SK-N-SH (cell line): ENCODE data around the gene CR1L. TPM values are rescaled to one million over a fixed set of nuclear protein-coding genes. Genes with fewer than 3 reads are reported as not detected.

Experiments used
- CTCF ChIA-PET: fragments of 300-600, 350-600 bp; formaldehyde crosslinking; extraction: SDS; loops from one replicate; lab custom pipeline; 2021; lab: Yijun Ruan, JAX
- POLR2A ChIA-PET: fragments of 350-600 bp; sonication (Branson Sonifier 250); formaldehyde crosslinking; extraction: SDS; loops from one replicate; lab custom pipeline; 2020; ENCODE audit warnings: antibody characterized with exemption, inconsistent platforms; lab: Yijun Ruan, JAX
- DNase-seq: peaks from one replicate; pipeline ENCODE4 v3.0.0; 2012
- H2AFZ ChIP-seq: fragments of 200-600 bp; sonication (generic); 2 replicates; pipeline ENCODE4 v1.8.1; 2016; ENCODE audit warnings: antibody characterized with exemption, mild to moderate bottlenecking, low read depth
- H3F3A ChIP-seq: fragments of 200-600 bp; sonication (generic); replicated peaks from 2 replicates; pipeline ENCODE3; 2016; ENCODE audit warnings: antibody characterized with exemption, mild to moderate bottlenecking; ENCODE audit not compliant: insufficient read depth
- H3K27ac ChIP-seq, 2 experiments: fragments of 200-500 bp in 1 of 2; fragments of 200-600 bp in 1 of 2; sonication (Bioruptor generic) in 1 of 2; sonication (generic), shearing (Covaris generic) in 1 of 2; 2 replicates each; pipeline versions ENCODE4 v1.5.1 to v1.6.1; 2014 to 2016; ENCODE audit warnings: low read depth in 2 of 2, inconsistent platforms in 1 of 2, low read length in 1 of 2, mild to moderate bottlenecking in 1 of 2, mixed read lengths in 1 of 2
- H3K27me3 ChIP-seq: fragments of 200-600 bp; sonication (generic), shearing (Covaris generic); 2 replicates; pipeline ENCODE4 v1.6.1; 2016; ENCODE audit warnings: mixed run types; ENCODE audit not compliant: insufficient read depth
- H3K36me3 ChIP-seq, 2 experiments: fragments of 200-500 bp in 1 of 2; fragments of 200-600 bp in 1 of 2; sonication (Bioruptor generic) in 1 of 2; sonication (generic) in 1 of 2; replicated peaks in 1 of 2; 2 replicates each; pipeline versions ENCODE3 to v1.5.1; 2014 to 2016; ENCODE audit warnings: low read length in 1 of 2, mild to moderate bottlenecking in 1 of 2; ENCODE audit not compliant: insufficient read depth in 2 of 2, control insufficient read depth in 1 of 2
- H3K4me1 ChIP-seq, 2 experiments: fragments of 200-500 bp in 1 of 2; fragments of 200-600 bp in 1 of 2; sonication (Bioruptor generic) in 1 of 2; sonication (generic), shearing (Covaris generic) in 1 of 2; 2 replicates each; pipeline versions ENCODE4 v1.5.1 to v1.6.1; 2014 to 2016; ENCODE audit warnings: low read depth in 1 of 2, low read length in 1 of 2, mixed run types in 1 of 2; ENCODE audit not compliant: insufficient read depth in 2 of 2, control insufficient read depth in 1 of 2
- H3K4me2 ChIP-seq: fragments of 200-600 bp; sonication (generic), shearing (Covaris generic); 2 replicates; pipeline ENCODE4 v1.6.1; 2017; ENCODE audit warnings: mixed run types
- H3K4me3 ChIP-seq, 2 experiments: fragments of 200-500 bp in 1 of 2; fragments of 200-600 bp in 1 of 2; sonication (Bioruptor generic) in 1 of 2; sonication (generic), shearing (Covaris generic) in 1 of 2; 2 replicates each; pipeline versions ENCODE4 v1.5.1 to v1.8.1; 2014 to 2016; ENCODE audit warnings: low read depth in 2 of 2, inconsistent platforms in 1 of 2, low read length in 1 of 2, mild to moderate bottlenecking in 1 of 2, mixed read lengths in 1 of 2, moderate library complexity in 1 of 2
- H3K79me2 ChIP-seq: fragments of 200-600 bp; sonication (generic); 2 replicates; pipeline ENCODE4 v1.8.1; 2017; ENCODE audit warnings: mild to moderate bottlenecking; ENCODE audit not compliant: insufficient read depth
- H3K9ac ChIP-seq: fragments of 200-600 bp; sonication (generic); 2 replicates; pipeline ENCODE4 v1.6.1; 2017; ENCODE audit warnings: mixed run types
- H3K9me2 ChIP-seq: fragments of 200-600 bp; sonication (generic); 2 replicates; pipeline ENCODE4 v1.6.1; 2017; ENCODE audit warnings: mixed run types
- H3K9me3 ChIP-seq: fragments of 200-600 bp; sonication (generic); 2 replicates; pipeline ENCODE4 v1.6.1; 2017; ENCODE audit warnings: mixed run types, mild to moderate bottlenecking, moderate library complexity
- H4K20me1 ChIP-seq: fragments of 200-600 bp; sonication (generic); 2 replicates; pipeline ENCODE4 v1.6.1; 2017; ENCODE audit warnings: mild to moderate bottlenecking, mixed run types; ENCODE audit not compliant: insufficient read depth
- CHD2 ChIP-seq: fragments of 150-350 bp; IDR thresholded peaks from 2 replicates; pipeline ENCODE4 v1.6.1; 2018; ENCODE audit warnings: low read length; ENCODE audit not compliant: partially characterized antibody
- EP300 ChIP-seq, 2 experiments: IDR thresholded peaks; 2 replicates each; pipeline versions ENCODE4 v1.4.0 to v1.6.1; 2012; ENCODE audit warnings: borderline replicate concordance in 1 of 2, low read depth in 1 of 2, low read length in 1 of 2
- EZH2phosphoT487 ChIP-seq: fragments of 200-600 bp; sonication (generic); IDR thresholded peaks from 2 replicates; pipeline ENCODE4 v1.6.1; 2017; ENCODE audit warnings: low read depth, mixed run types, mild to moderate bottlenecking, antibody characterized with exemption, moderate library complexity, borderline replicate concordance
- FOSL2 ChIP-seq: IDR thresholded peaks from 2 replicates; pipeline ENCODE4 v1.4.0; 2012; ENCODE audit warnings: low read depth, mild to moderate bottlenecking, moderate library complexity, borderline replicate concordance
- FOXJ3 ChIP-seq: sonication (generic); formaldehyde crosslinking; IDR thresholded peaks from 2 replicates; pipeline ENCODE4 v1.5.1; 2020; ENCODE audit warnings: mild to moderate bottlenecking, missing genetic modification reagents
- FOXM1 ChIP-seq: IDR thresholded peaks from 2 replicates; pipeline ENCODE4 v1.4.0; 2012; ENCODE audit warnings: low read depth, mild to moderate bottlenecking
- GATA2 ChIP-seq: sonication (generic); formaldehyde crosslinking; IDR thresholded peaks from 2 replicates; pipeline ENCODE4 v1.5.0; 2020; ENCODE audit warnings: mild to moderate bottlenecking, missing genetic modification reagents
- JUND ChIP-seq: IDR thresholded peaks from 2 replicates; pipeline ENCODE4 v1.4.0; 2012
- MAX ChIP-seq: IDR thresholded peaks from 2 replicates; pipeline ENCODE4 v1.4.0; 2012; ENCODE audit warnings: low read depth
- MEF2A ChIP-seq: IDR thresholded peaks from 2 replicates; pipeline ENCODE4 v1.4.0; 2012; ENCODE audit warnings: low read depth, borderline replicate concordance
- NFIC ChIP-seq: IDR thresholded peaks from 2 replicates; pipeline ENCODE4 v1.4.0; 2012; ENCODE audit warnings: borderline replicate concordance
- RCOR1 ChIP-seq: fragments of 150-350 bp; IDR thresholded peaks from 2 replicates; pipeline ENCODE4 v1.6.1; 2017; ENCODE audit warnings: antibody characterized with exemption, low read length
- REST ChIP-seq: IDR thresholded peaks from 2 replicates; pipeline ENCODE4 v1.6.1; 2012; ENCODE audit warnings: mild to moderate bottlenecking, low read depth, low read length, moderate library complexity
- RFX5 ChIP-seq: IDR thresholded peaks from 2 replicates; pipeline ENCODE4 v1.6.1; 2012; ENCODE audit warnings: mild to moderate bottlenecking, improper control_type of control experiment, low read length
- SMC3 ChIP-seq: IDR thresholded peaks from 2 replicates; pipeline ENCODE4 v1.6.1; 2012; ENCODE audit warnings: low read depth, low read length, improper control_type of control experiment
- TCF12 ChIP-seq: IDR thresholded peaks from 2 replicates; pipeline ENCODE4 v1.4.0; 2012
- TEAD4 ChIP-seq: IDR thresholded peaks from 2 replicates; pipeline ENCODE4 v1.4.0; 2012; ENCODE audit warnings: mild to moderate bottlenecking, borderline replicate concordance; ENCODE audit not compliant: insufficient read depth
- USF1 ChIP-seq: IDR thresholded peaks from 2 replicates; pipeline ENCODE4 v1.4.0; 2012; ENCODE audit warnings: low read depth, borderline replicate concordance
- USF2 ChIP-seq: fragments of 150-350 bp; IDR thresholded peaks from 2 replicates; pipeline ENCODE4 v1.6.1; 2017; ENCODE audit warnings: antibody characterized with exemption, low read length, low read depth, borderline replicate concordance
- ZBTB33 ChIP-seq: IDR thresholded peaks from 2 replicates; pipeline ENCODE4 v1.4.0; 2012; ENCODE audit warnings: low read depth, borderline replicate concordance
- WGBS: methylation state at CpG from one replicate; pipeline ENCODE4 v1.1.6; 2017; ENCODE audit warnings: low lambda C conversion rate; 5-methylcytosine and 5-hydroxymethylcytosine counted together
- polyA plus RNA-seq, 3 experiments: library from polyadenylated mRNA; depleted of rRNA; stranded (reverse); fragments of >200 nt; gene quantifications; 2 replicates each; pipeline ENCODE4 v1.2.3, GENCODE V29; 2012

CR1L gene
- polyA plus RNA-seq, 1 of the 3 experiments (the other 2 are of a cell fraction), result not detected

GRCh38 chr1:207606362-207606755 is 38.6 kb upstream of the CR1L start:
- Histone ChIP-seq H3F3A (no peaks in the 10 kb centered on the region), H2AFZ (no peak overlapping the region), H3K79me2 (no peaks in the 10 kb centered on the region), H3K9me3 (no peaks in the 10 kb centered on the region), H3K36me3 (no peaks in the 10 kb centered on the region), H3K27ac (no peak overlapping the region), H3K27me3 (peaks cover 10% of the 10 kb centered on the region; the same call in 1 of the 2 replicates), H4K20me1 (no peaks in the 10 kb centered on the region), H3K9ac (no peak overlapping the region), H3K9me2 (no peaks in the 10 kb centered on the region), H3K4me1 (no peaks in the 10 kb centered on the region), H3K4me2 (no peak overlapping the region), H3K4me3 (no peak overlapping the region)
- ChIA-PET CTCF (interaction anchor here (0.9 kb wide), 1 partner anchor 14 kb away, joined by 6 read pairs; no protein-coding TSS in a partner anchor), POLR2A (no interaction called here)
- TF ChIP-seq REST, result no peak
- TF ChIP-seq GATA2 (CRISPR knock-in tag), result no peak
- no peak for TF ChIP-seq TEAD4
- no peak for TF ChIP-seq USF1
- no peak for TF ChIP-seq TCF12
- TF ChIP-seq FOXJ3 (CRISPR knock-in tag), result no peak
- TF ChIP-seq RFX5, result no peak
- no peak for TF ChIP-seq CHD2
- TF ChIP-seq JUND, result no peak
- no peak for TF ChIP-seq USF2
- TF ChIP-seq FOXM1, result no peak
- TF ChIP-seq ZBTB33, result no peak
- no peak for TF ChIP-seq MAX
- TF ChIP-seq FOSL2, result no peak
- TF ChIP-seq RCOR1, result no peak
- no peak for TF ChIP-seq NFIC
- TF ChIP-seq EZH2phosphoT487, result no peak
- no peak for TF ChIP-seq EP300 (IDR thresholded peaks at IDR 0.05; ENCODE audit: borderline replicate concordance in 1 of 2, low read depth in 1 of 2, low read length in 1 of 2)
- TF ChIP-seq MEF2A, result no peak
- TF ChIP-seq SMC3, result no peak
- WGBS, result 6% methylated on average over 2 of the region's 2 CpGs
- no peak for DNase-seq
